HepG2 (cell line): Measurements from ENCODE around the gene DYNC2LI1. TPM values are rescaled to one million over a fixed set of nuclear protein-coding genes. Genes with fewer than 3 reads are reported as not detected.

Source experiments
- ATAC-seq: fragments of 200-7000 bp; cut with Tn5 transposase; 3 replicates; pipeline ENCODE4 v1.9.1; 2020; ENCODE audit warnings: mild to moderate bottlenecking, moderate library complexity
- BruUV-seq: library from RNA; stranded (reverse); fragments of 400-500 nt; replicated peaks from 2 replicates; lab custom pipeline; 2021; lab: Mats Ljungman, UMichigan
- CTCF ChIA-PET: fragments of 300-600 bp; formaldehyde crosslinking; extraction: SDS; loops from one replicate; lab custom pipeline; 2021; ENCODE audit warnings: low total read pairs, inconsistent platforms, low intra/inter-chr PET ratio; lab: Yijun Ruan, JAX
- POLR2A ChIA-PET: fragments of 350-600 bp; sonication (Branson Sonifier 250); formaldehyde crosslinking; loops from one replicate; lab custom pipeline; 2020; ENCODE audit warnings: antibody characterized with exemption, inconsistent platforms; lab: Yijun Ruan, JAX
- DNase-seq: peaks from one replicate; pipeline ENCODE4 v3.0.0-alpha.2; 2015; ENCODE audit warnings: low spot score
- FAIRE-seq: peaks from 3 replicates; lab custom pipeline; 2011; peaks lifted over from hg19 to GRCh38; lab: Jason Lieb, UNC
- H2AFZ ChIP-seq: one replicate; pipeline ENCODE4 v1.6.1; 2011; ENCODE audit warnings: low read length, inconsistent platforms
- H3K27ac ChIP-seq: fragments of 300-600 bp; 3 replicates; pipeline ENCODE4 v1.8.0; 2011; ENCODE audit warnings: mixed run types, mild to moderate bottlenecking, mixed read lengths, low read length, inconsistent platforms; ENCODE audit not compliant: insufficient read depth; ENCODE audit errors: extremely low read length
- H3K27me3 ChIP-seq, 2 experiments: fragments of 200-600 bp in 1 of 2; 2 replicates in 1 of 2; 3 replicates in 1 of 2; pipeline versions ENCODE4 v1.6.0 to v1.8.0; 2011; ENCODE audit warnings: low read length in 2 of 2, mild to moderate bottlenecking in 2 of 2, moderate library complexity in 2 of 2, inconsistent platforms in 1 of 2; ENCODE audit not compliant: insufficient read depth in 2 of 2, control insufficient read depth in 1 of 2
- H3K36me3 ChIP-seq, 2 experiments: fragments of 200-600 bp in 1 of 2; replicated peaks in 1 of 2; 2 replicates in 1 of 2; 3 replicates in 1 of 2; pipeline versions ENCODE4 v1.5.1 to v1.8.0; 2011; ENCODE audit warnings: low read length in 2 of 2, inconsistent platforms in 1 of 2; ENCODE audit not compliant: insufficient read depth in 2 of 2, control insufficient read depth in 1 of 2
- H3K4me1 ChIP-seq: 2 replicates; pipeline ENCODE4 v1.5.1; 2012; ENCODE audit warnings: low read length, inconsistent platforms; ENCODE audit not compliant: insufficient read depth
- H3K4me2 ChIP-seq: 2 replicates; pipeline ENCODE4 v1.6.0; 2011; ENCODE audit warnings: low read depth, low read length, inconsistent platforms
- H3K4me3 ChIP-seq, 3 experiments: fragments of 200-600 bp in 1 of 3; sonication (generic), shearing (Covaris generic) in 1 of 3; replicated peaks in 1 of 3; 2 replicates each; pipeline ENCODE4 v1.5.1; 2011 to 2016; ENCODE audit warnings: low read length in 3 of 3, inconsistent platforms in 2 of 3, low read depth in 2 of 3, mild to moderate bottlenecking in 2 of 3, control low read depth in 1 of 3, mixed read lengths in 1 of 3; ENCODE audit not compliant: insufficient read depth in 1 of 3
- H3K79me2 ChIP-seq: one replicate; pipeline ENCODE4 v1.6.1; 2011; ENCODE audit warnings: low read length, inconsistent platforms; ENCODE audit not compliant: insufficient read depth
- H3K9ac ChIP-seq: 2 replicates; pipeline ENCODE4 v1.6.0; 2011; ENCODE audit warnings: mild to moderate bottlenecking, low read depth, low read length, inconsistent platforms; ENCODE audit not compliant: insufficient read depth
- H3K9me3 ChIP-seq: 2 replicates; pipeline ENCODE4 v1.5.1; 2012; ENCODE audit warnings: mild to moderate bottlenecking, low read length
- H4K20me1 ChIP-seq: 2 replicates; pipeline ENCODE4 v1.6.0; 2011; ENCODE audit warnings: inconsistent platforms, mild to moderate bottlenecking, low read length, moderate library complexity; ENCODE audit not compliant: insufficient read depth
- PAXIP1 ChIP-seq: sonication (generic); formaldehyde crosslinking; conservative IDR thresholded peaks from 2 replicates; pipeline ENCODE4 v1.4.0; 2020; ENCODE audit warnings: mild to moderate bottlenecking, missing genetic modification reagents, moderate library complexity
- PITX1 ChIP-seq: sonication (generic); formaldehyde crosslinking; IDR thresholded peaks from 2 replicates; pipeline ENCODE4 v1.5.1; 2020; ENCODE audit warnings: mild to moderate bottlenecking, missing genetic modification reagents
- SRY ChIP-seq: sonication (generic); formaldehyde crosslinking; IDR thresholded peaks from 2 replicates; pipeline ENCODE4 v1.8.0; 2022; ENCODE audit warnings: mild to moderate bottlenecking, missing genetic modification reagents
- ZNF253 ChIP-seq: sonication (generic); formaldehyde crosslinking; IDR thresholded peaks from 2 replicates; pipeline ENCODE4 v1.8.0; 2022; ENCODE audit warnings: mild to moderate bottlenecking, missing genetic modification reagents, borderline replicate concordance
- ZNF333 ChIP-seq: sonication (generic); formaldehyde crosslinking; IDR thresholded peaks from 2 replicates; pipeline ENCODE4 v1.4.0; 2020; ENCODE audit warnings: mild to moderate bottlenecking, missing genetic modification reagents, borderline replicate concordance
- ZNF451 ChIP-seq: sonication (generic); formaldehyde crosslinking; IDR thresholded peaks from 2 replicates; pipeline ENCODE4 v1.5.0; 2020; ENCODE audit warnings: mild to moderate bottlenecking, missing genetic modification reagents
- WGBS: methylation state at CpG from one replicate; pipeline ENCODE4 v1.1.6; 2017; ENCODE audit warnings: low lambda C conversion rate; 5-methylcytosine and 5-hydroxymethylcytosine counted together
- in situ Hi-C: cut with HindIII; loops from 2 replicates; pipeline ENCODE4 v1.10.0; 2017; ENCODE audit warnings: low pct_unique_long_range_greater_than_20kb; ENCODE audit not compliant: extremely low pct_ligation_motif_present
- intact Hi-C: fragments of 100-400 bp; cut with micrococcal nuclease; formaldehyde crosslinking; loops from one replicate; pipeline ENCODE4 v1.10.0; 2022; ENCODE audit not compliant: unreplicated experiment
- polyA plus RNA-seq, 8 experiments: library from polyadenylated mRNA; depleted of rRNA in 3 of 8; stranded (reverse) in 7 of 8; unstranded in 1 of 8; fragments of >200 nt; fragmentation: Illumina TruSeq in 4 of 8; extraction: Trizol in 4 of 8; gene quantifications; 2 replicates each; pipeline versions ENCODE4 v1.2.1 to v1.2.3, GENCODE V29; 2011 to 2016; ENCODE audit warnings: low read depth in 4 of 8, missing spikeins in 1 of 8, mixed read lengths in 1 of 8; ENCODE audit not compliant: insufficient read depth in 1 of 8
- total RNA-seq, 5 experiments: library from RNA; depleted of rRNA; stranded (reverse); fragments of >200 nt; fragmentation: Illumina TruSeq; extraction: Trizol; gene quantifications; 2 replicates each; pipeline ENCODE4 v1.2.3, GENCODE V29; 2016; ENCODE audit warnings: low read depth in 1 of 5

Gene DYNC2LI1
- total and polyA plus RNA-seq, 2 of the 13 experiments (the other 11 are each of a cell fraction or from before 2014, with no cell fraction given): 16.9 to 23.2 TPM

GRCh38 chr2:43794956-43795355 lies 21.1 kb downstream of the DYNC2LI1 start:
- Histone ChIP-seq H3K79me2 (no peaks in the 10 kb centered on the region), H3K4me3 (no peak overlapping the region), H4K20me1 (no peaks in the 10 kb centered on the region), H3K9me3 (no peaks in the 10 kb centered on the region), H2AFZ (no peak overlapping the region), H3K4me2 (no peak overlapping the region), H3K27ac (no peak overlapping the region), H3K9ac (no peak overlapping the region), H3K36me3 (no peaks in the 10 kb centered on the region), H3K27me3 (no peaks in the 10 kb centered on the region), H3K4me1 (peaks cover 11% of the 10 kb centered on the region)
- CTCF ChIA-PET: no interaction called here
- BruUV-seq: no TSS peak
- intact Hi-C loops (no loop called here), in situ Hi-C loops (no loop called here)
- 92% methylated on average over 9 of the region's 9 CpGs for WGBS
- POLR2A ChIA-PET: no interaction called here
- FAIRE-seq (no peak), ATAC-seq (no peak), DNase-seq (no peak)
- TF ChIP-seq PITX1 (CRISPR knock-in tag): no peak
- TF ChIP-seq ZNF333 (CRISPR knock-in tag): no peak
- no peak for TF ChIP-seq PAXIP1 (CRISPR knock-in tag)
- TF ChIP-seq ZNF253 (CRISPR knock-in tag): no peak
- TF ChIP-seq SRY (CRISPR knock-in tag): no peak
- TF ChIP-seq ZNF451 (CRISPR knock-in tag): no peak
